GM20431 (cell line): ENCODE results near the gene CAMTA1.

Experiments used
- in situ Hi-C: fragments of 300-500 bp; cut with MseI, MboI; formaldehyde crosslinking; loops from one replicate; pipeline ENCODE4 v1.15.0; 2020; ENCODE audit warnings: low sequenced_read_pairs; ENCODE audit not compliant: unreplicated experiment

The CAMTA1 gene

DNA sequence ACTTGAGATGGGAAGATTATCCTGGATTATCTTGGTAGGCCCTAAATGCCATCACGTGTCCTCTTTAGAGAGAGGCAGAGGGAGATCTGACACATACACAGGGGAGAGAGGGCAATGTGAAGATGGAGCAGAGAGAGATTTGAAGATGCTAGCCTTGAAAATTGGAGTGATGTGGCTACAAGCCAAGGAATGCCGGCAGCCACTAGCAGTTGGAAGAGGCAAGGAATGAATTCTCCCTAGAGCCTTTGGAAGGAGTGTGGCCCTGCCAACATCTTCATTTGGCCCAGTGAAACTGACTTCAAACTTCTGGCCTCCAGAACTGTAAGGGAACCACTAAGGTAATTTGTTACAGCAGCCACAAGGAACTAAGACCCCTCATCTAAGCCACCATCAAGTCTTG lies 8.9 kb upstream of the CAMTA1 start:
- in situ Hi-C loops = no loop called here

DNA sequence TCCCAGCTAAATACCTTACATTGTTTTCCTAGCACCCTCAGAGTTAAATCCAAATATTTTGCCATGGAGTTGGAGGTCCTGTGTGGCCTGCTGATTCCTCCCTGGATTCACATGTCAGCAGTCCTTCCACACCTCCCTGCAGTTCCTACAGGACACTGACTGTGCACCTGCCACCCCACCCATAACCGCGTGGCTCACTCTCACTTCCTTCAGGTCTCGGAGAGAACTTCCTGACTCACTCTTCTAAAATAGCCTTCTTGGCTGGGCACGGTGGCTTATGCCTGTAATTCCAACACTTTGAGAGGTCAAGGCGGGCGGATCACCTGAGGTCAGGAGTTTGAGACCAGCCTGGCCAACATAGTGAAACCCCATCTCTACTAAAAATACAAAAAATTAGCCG lies 8.4 kb upstream of the CAMTA1 start:
- in situ Hi-C loops = no loop called here

DNA sequence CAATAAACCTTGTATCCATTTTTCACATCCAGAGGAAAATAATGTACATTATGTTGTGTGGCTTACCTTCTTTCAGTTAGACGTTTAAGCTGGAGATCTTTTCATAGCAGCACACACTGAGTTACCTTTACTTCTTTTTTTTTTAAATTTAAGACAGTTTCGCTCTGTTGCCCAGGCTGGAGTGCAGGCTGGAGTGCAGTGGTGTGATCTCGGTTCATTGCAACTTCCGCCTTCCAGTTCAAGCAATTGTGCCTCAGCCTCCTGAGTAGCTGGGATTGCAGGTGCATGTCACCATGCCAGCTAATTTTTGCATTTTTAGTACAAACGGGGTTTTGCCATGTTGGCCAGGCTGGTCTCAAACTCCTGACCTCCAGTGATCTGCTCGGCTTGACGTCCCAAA lies 7.4 kb upstream of the CAMTA1 start:
- in situ Hi-C loops = no loop called here

DNA sequence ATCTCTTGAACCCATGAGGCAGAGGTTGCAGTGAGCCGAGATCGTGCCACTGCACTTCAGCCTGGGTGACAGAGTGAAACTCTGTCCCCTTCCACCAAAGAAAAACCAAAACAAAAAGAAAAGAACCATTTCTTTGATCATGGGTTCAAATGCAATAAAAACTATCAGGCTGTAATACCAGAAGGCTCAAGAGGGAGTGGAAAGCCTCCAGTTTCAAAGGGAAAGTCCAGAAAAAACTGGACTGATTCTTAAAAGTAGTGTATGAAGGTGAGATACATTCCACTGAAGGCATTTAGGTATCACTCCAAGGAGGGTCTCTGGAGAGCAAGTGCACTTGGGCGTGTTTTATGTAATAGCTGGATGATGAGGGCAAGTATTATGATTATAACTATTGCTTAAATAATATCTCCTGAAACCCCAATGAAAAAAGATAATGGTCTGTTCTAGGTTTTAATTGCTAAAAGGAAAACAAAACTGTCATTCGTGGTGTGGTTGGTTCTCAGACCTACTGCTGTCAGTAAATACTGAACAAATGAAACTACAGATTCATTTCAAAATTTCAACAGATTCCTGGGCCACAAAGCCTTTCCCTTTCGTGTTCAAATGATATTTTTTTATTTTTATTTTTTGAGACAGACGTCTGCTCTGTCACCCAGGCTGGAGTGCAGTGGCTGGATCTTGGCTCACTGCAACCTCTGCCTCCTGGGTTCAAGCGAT lies 6.0 kb upstream of the CAMTA1 start:
- in situ Hi-C loops = no loop called here

DNA sequence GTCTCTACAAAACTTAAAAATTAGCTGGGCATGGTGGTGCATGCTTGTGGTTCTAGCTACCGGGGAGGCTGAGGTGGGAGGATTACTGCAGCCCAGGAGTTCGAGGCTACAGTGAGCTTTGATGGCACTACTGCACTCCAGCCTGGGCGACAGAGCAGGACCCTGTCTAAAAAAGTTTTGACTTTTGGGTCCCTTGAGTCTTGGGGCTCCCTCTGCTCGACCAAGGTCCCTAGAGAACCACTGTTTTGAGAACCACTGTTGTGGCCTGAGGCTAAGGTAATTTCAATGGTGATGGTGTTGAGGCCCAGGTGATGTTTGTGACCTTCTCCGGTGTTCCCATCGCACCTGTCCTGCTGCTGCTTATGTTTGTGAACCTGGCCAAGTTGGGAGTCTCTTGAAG lies 3.1 kb upstream of the CAMTA1 start:
- in situ Hi-C loops = no loop called here

DNA sequence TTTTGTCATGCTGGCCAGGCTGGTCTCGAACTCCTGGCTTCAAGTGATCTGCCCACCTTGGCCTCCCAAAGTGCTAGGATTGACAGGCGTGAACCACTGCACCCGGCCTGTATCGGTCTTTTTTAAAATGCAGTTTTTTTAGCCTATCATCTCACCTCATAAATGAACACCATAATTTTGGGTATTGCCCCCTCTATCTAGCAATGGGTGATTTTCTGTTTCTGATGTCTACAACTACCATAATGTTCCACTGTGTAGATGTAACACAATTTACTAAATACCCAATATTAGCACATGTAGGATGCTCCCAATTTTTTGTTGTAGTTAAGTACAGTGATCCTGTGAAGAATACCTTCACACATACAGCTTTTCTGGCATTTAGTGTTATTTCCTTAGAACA lies 2.0 kb upstream of the CAMTA1 start:
- in situ Hi-C loops = no loop called here

DNA sequence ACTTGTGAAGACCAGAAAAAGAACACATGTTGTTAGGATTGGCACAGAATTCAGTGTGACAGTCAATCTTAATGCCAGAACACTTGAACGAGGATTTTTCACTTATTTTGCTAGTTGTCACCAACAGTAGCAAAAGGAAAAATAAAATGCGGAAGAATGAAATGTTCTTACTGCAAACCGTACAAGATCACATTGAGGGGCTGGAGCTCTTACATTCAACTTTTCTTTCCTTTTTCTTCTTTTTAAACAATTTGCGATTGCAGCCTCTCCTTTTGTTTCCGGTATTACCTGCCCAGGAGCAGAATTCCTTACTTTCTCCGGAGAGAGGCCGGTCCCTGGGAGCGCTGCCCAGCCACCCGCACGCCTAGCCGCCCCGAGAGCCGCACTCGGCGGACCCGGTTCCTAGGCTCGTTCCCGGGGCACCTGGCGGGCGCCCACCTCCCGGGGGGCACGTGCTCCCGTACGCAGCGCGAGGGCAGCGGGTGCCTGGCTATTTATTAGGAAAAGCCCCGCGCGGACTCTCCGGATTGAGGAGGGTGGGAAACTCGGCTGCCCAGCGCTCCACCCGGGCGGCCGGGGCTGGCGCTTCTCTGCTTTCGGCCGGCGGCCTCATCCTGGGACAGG lies 1.2 kb upstream of the CAMTA1 start:
- in situ Hi-C loops = no loop called here

DNA sequence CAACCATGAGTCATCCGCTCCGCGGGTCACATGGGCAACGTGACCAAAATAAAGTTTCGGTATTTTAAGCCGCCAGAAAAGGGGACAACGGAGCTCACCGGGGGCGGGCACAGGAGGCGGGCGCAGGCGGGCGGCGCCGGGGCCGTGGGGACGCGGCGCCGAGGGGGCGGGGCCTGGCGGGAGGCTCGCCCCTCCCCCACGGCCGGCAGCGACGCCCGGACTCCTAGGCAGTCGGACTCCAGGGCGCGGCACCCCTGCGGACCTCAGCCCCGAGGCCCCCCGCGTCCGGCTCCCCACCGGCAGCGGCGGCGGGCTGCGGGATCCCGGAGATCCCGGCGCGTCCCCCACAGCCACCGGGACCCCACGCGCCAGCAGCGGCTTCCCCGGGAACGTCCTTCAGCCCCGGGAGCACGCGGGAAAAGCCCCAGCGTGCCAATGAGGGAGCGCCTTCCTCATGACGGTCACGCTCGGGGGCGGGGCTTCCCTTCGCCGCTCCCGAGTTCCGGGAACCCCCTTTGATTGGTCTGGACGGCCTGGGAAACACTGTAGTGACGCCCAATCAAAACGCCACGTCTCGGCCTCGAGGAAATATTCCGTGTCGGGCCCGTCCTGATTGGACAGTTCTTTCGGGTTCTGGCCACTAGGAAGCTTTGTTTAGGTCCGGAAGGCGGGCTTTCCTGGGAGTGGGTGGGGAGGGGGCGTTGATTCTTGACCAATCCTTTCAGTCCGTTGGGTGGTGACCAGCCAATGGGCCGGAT lies 515 bp upstream of the CAMTA1 start:
- in situ Hi-C loops = no loop called here

DNA sequence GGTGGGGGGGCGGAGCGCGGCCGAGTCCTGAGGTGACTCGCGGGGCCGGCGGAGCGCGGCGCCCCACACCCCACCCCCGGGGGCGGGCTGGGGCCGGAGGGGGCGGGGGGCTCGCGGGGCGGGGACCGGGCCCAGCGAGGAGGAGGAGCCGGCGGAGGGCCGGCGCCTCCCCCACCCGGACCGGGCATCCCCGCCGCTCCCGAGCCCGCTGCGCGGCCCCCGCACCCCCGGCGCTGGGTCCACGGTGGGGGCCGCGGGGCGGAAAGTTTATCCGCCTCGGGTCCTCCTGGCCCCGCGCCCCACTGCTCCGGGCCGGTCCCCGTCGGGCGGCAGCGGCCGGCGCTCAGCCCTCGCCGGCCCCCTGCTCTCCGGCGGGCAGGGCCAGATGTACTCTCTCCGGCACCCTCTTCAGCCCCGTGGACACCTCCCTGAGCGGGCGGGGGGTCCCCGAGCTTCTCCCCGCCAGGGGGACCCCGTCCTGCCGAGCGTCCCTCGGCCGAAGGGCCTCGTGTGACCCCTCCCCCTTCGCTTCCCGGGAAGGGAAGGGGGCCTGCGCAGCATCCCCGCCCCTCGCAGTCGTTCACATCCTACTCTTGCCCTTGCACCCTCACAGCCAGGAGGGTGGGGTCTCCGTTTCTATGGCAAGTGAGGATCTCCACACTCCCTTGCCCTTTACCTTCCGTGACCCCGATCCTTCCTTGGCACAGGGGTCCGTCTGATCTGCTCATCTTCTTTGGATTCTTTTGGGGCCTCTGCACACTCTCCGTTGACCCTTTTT lies 663 bp downstream of the CAMTA1 start:
- in situ Hi-C loops = no loop called here

DNA sequence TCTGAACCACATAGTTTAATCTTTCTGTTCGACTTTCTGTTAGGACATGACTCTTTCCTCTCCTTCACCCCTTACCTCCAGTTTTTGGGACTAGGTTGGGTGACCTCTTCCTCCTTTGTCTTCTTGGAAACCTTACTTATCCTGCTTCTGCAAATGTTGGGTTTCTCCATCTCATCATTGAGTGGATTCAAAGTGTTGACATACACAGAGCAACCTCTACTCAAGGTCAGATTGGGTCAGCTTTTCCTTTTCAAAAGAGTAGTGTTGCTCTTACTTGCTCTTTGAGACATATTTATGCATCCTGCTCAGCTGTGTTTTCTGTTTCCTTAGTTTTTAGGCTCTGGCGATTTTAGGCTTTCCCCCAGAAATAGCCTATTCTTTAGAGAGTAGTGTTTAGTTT lies 3.7 kb downstream of the CAMTA1 start:
- in situ Hi-C loops = no loop called here

DNA sequence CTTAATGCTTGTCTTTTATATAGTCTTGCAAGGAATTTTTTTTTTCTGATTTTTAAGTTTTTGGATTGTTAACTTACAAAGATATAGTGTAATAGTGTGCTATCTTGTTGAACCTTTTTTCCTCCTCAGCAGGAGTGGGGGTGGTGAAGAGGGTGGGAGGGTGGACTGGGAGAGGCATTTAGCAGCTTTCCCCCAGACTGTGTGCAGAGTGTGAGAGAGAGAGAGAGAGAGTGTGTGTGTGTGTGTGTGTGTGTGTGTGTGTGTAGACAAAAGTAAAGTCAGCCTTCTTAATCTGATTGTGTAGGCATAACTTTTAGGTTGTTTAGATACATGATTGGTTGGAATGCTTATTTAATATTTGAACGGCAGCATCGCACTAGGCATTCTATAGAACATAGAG lies 4.9 kb downstream of the CAMTA1 start:
- in situ Hi-C loops = no loop called here

DNA sequence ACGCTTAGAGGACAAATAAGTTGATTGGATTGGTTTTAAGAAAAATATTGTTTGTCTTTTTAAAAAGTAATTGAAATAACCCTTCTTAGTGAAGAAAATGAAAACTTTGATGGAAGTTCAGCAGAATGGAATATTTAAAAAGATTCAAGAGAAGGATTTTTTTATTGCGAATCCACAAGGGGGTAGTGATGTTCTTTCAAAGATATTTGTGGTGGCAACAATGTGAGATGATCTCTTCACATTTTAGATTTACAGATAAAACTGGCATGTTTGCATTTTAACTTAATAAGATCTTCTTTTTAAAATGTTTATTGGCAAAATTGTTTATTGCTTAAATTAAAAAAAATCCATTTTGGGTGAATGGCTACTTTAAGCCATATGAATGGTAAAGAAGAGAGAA lies 8.9 kb downstream of the CAMTA1 start:
- in situ Hi-C loops = no loop called here

DNA sequence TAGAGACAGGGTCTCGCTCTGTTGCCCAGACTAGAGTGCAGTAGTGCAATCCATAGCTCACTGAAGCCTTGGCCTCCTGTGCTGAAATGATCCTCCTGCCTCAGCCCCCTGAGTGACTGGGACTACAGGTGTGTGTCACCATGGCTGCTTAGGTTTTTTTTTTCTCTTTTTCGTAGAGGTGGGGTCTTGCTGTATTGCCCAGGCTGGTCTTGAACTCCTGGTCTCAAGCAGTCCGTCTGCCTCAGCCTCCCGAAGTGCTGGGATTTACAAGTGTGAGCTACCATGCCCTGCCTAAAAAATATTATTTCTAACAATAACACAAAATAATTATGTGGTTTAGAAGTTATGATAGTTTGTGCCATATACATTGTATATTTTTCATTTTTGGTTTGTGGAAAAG lies 9.9 kb downstream of the CAMTA1 start:
- in situ Hi-C loops = no loop called here

DNA sequence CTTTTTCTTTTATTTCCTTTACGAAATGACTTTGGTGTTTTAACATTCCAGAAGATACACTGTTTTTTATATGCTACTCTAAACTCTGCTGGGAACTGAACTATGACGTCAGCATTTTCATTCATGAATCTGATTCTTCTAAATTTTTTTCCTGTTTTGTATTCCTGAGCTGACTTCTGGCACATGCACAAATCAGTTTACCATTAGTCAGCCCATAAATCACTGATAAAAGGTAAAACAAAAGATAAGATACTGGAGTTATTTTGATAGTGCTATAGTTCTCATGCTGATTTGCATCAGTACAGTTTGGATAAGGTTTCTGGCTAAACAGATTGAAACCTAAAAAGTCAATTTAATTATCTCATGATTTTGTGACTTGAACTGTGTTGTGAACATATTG lies 10.4 kb downstream of the CAMTA1 start:
- in situ Hi-C loops = no loop called here

DNA sequence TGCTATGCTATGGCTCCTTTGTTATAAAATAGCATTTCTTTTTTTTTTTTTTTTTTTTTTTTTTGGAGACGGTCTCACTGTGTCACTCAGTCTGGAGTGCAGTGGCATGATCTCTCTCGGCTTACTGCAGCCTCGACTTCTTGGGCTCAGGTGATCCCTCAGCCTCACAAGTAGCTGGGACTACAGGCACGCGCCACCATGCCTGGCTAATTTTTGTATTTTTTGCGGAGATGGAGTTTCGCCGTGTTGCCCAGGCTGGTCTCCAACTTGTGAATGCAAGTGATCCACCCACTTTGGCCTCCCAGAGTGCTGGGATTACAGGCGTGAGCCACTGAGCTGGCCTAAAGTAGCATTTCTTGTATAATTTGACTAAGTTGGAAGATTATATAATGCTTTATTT lies 10.8 kb downstream of the CAMTA1 start:
- in situ Hi-C loops = no loop called here

DNA sequence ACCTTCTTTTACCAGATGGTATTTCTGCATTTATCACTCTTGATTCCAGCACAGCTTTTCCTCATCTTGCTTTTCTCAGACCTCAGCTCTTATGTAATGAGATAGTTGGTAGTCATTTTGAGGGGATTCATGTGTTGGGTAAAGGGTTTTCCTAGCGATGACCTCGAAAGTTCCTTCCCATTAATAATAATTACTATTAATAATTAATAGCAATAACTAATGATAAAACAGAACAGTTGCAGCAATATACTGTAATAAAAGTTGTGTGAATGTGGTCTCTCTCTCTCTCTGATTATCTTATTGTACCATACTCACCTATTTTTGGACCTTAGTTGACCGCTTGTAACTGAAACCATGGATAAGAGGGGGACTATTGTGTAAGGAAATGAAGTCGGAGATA lies 14.2 kb downstream of the CAMTA1 start:
- in situ Hi-C loops = no loop called here

DNA sequence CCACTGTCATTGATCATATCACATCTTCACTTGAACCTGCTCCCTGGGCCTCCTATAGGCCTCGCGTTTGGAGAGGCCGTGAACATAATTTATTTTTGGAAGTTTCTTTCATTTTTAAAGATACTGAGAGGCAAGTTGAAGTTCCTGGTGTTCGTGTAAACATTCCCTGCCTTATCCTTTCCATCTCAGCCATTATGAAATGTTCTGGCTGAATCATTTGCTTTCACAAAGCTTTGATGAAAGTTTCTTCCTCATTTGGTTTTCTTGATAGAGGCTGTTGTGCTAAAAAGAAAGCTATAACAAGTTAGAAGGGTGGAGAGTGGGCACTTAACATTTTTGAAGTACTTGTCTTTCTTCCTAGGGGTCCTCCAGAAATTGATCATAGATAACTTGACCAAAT lies 15.5 kb downstream of the CAMTA1 start:
- in situ Hi-C loops = no loop called here

DNA sequence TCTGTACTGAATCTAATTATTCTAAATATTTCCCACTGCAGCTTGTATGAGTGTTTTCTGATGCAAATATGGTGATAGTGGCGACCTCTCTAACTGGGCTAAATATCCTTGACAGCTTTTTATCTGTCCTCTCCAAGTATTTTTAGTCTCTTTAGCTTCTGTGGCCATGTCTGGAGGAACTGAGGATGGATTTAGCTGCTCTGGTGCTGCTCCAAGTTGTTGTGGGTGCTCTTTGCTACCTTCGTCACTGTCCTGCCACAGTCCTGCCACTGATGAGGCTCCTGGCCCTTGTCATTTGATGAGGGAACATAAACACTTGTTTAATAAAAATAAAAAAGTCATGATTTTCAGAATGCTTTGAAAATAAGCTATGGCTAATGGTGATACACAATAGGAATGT lies 15.9 kb downstream of the CAMTA1 start:
- in situ Hi-C loops = no loop called here

DNA sequence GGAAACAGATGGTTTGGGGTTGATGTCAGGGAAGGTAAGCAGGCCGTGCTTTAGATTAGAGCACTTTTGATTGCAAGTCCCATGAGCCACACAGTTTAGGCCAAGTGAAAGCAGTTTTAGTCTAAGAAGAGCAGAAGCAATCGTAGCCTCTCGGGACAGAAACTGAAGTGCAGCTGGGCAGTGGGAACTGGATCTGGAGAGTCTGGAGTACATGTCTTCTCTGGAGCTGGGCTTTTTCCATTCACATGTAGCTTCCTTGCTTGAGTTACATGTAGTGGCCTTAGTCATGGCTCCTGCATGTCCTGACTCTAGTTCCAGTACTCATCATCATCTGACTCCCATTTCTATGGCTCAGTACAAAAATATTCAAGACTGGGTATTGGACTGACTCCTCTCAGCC lies 16.7 kb downstream of the CAMTA1 start:
- in situ Hi-C loops = no loop called here

DNA sequence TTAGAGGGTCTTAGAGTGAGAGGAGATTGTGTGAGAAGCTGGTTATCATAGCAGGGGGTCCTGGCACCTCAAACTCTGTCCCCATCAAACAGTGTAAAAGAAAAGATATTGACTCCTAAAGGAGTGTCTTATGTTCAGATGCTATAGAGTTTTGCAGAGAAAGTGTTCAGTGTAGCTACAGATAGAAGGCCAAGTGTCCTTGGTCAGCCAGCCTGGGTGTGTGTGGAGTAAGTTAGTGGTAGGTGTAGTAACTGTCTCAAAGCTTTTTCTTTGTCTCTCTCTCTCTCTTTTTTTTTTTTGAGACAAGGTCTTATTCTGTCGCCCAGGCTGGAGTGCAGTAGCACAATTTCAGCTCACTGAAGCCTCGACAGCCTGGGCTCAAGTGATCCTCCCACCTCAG lies 17.2 kb downstream of the CAMTA1 start:
- in situ Hi-C loops = no loop called here

DNA sequence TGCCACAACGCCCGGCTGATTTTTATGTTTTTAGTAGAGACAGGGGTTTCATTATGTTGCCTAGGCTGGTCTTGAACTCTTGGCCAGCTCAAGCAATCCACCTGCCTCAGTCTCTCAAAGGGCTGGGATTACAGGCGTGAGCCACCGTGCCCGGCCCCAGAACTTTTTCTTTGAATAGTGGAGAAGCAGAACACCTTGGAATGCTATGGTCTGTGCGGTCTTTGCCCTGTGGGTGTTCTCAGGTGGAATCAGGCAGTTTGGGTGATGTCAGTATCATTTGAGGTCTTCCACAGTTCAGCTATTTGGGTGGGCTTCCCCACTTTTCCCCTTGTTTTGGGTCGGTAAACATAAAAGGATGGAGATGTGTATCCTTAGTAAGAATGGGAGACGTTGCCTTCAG lies 17.6 kb downstream of the CAMTA1 start:
- in situ Hi-C loops = no loop called here
